ENCODE measurements around the gene SRCAP. TPM values are rescaled to one million over a fixed set of nuclear protein-coding genes. Genes with fewer than 3 reads are reported as not detected.

The SRCAP gene
- total and polyA plus RNA-seq, 7 donors, result 2.4 to 39.1 (median 14.3) TPM

DNA sequence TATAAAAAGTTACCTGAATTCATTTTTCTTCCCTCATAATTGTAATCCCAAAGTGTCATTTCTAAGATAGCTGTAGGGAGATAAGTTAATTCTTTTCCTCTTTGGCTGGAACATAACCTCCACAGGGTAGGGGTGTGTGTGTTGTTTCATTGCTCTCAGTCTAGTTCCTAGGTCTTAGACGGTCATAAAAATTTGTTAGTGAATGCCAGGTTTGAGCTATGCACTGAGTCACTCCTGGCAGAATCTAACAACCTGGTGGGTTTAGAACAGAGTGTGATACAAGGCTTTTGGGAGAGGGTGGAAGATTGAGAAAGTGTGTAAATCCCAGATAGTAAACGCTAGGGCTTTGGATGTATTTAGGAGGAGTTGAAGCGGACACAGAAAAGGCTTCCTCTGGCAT, 48.4 kb downstream of the SRCAP start:
- no peaks in the 10 kb centered on the region for H3K27me3 ChIP-seq
- no peak for DNase-seq
- peak overlapping the region; percentile 78 to 92 (median 83) for H3K27ac ChIP-seq
- WGBS, 2 donors, result 13 to 46% methylated on average over 3 of the region's 3 CpGs
- H3K36me3 ChIP-seq, result peaks cover 0 to 36% (median 7%) of the 10 kb centered on the region in 4 donors
- H3K4me3 ChIP-seq, result peak overlapping the region in 3 of 4 donors; percentile 79 to 99 (median 92)
- peaks cover 0 to 28% (median 18%) of the 10 kb centered on the region in 4 donors for H3K4me1 ChIP-seq
- TF ChIP-seq POLR2AphosphoS5 (IDR thresholded peaks at IDR 0.05), result no peak
- no peak for TF ChIP-seq CTCF (IDR thresholded peaks at IDR 0.05)
- TF ChIP-seq POLR2A (IDR thresholded peaks at IDR 0.05), result no peak
- no peak for TF ChIP-seq EP300 (IDR thresholded peaks at IDR 0.05)
- no peaks in the 10 kb centered on the region for H3K9me3 ChIP-seq
- intact Hi-C loops (cut with DNase I), result loop anchor here (5.0 kb wide), 1 partner anchor 50 kb away; the partner anchor contains the start of gene SRCAP

GRCh38 chr16:30747799-30748633, 49.0 kb downstream of the SRCAP start, which contains the start of gene PHKG2:
PHKG2 (plus strand) TSS chr16:30748425; CDS start chr16:30748821, 396 bp downstream.
- Histone ChIP-seq H3K27ac (peak within 1 kb of the TSS; percentile 78 to 92 (median 84)), H3K4me1 (peaks cover 0 to 27% (median 15%) of the 10 kb centered on the region in 4 donors), H3K36me3 (peaks cover 0 to 42% (median 7%) of the 10 kb centered on the region in 4 donors), H3K27me3 (no peaks in the 10 kb centered on the region), H3K4me3 (peak within 1 kb of the TSS; percentile 79 to 99 (median 93)), H3K9me3 (no peaks in the 10 kb centered on the region)
- WGBS, 2 donors, result 1 to 3% methylated on average over 60 of the region's 60 CpGs
- TF ChIP-seq POLR2A (IDR thresholded peaks at IDR 0.05), result peak; percentile 21 to 37
- TF ChIP-seq POLR2AphosphoS5 (IDR thresholded peaks at IDR 0.05), result peak; percentile 30 to 84 (median 78)
- TF ChIP-seq CTCF (IDR thresholded peaks at IDR 0.05), result no peak
- intact Hi-C loops (cut with DNase I), result loop anchor here (2.0 to 5.0 kb wide), 2 partner anchors 15 to 51 kb away; partner anchors contain the start of genes CFAP119, RNF40 and SRCAP
- DNase-seq, result peak; percentile 100

DNA sequence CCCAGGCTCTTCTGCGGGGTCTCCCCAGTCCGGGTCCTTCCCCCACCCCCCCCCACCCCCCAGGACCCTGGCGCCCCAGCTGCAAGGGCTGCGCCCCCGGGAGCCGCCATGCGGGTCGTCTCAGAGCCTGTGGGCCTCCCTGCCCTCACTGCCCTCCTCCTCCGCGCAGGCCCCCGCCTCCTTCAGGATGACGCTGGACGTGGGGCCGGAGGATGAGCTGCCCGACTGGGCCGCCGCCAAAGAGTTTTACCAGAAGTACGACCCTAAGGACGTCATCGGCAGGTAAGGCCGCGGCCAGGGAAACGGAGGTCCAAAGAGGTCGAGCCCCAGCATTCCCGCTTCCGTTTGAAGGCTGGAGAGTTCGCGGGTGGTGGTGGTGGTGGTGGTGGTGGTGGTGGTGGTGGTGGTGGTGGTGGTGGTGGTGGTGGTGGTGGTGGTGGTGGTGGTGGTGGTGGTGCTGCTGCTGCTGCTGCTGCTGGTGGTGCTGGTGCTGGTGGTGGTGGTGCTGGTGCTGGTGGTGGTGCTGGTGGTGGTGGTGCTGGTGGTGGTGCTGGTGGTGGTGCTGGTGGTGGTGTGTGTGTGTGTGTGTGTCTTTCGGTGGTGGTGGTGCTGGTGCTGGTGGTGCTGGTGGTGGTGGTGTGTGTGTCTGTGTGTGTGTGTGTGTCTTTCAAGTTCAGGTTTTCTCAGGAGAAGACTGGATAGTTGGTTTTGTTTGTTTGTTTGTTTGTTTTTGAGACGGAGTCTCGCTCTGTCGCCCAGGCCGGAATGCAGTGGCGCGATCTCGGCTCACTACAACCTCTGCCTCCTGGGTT, 49.9 kb downstream of the SRCAP start:
- Histone ChIP-seq H3K4me1 (peaks cover 0 to 27% (median 15%) of the 10 kb centered on the region in 4 donors), H3K36me3 (peaks cover 0 to 48% (median 9%) of the 10 kb centered on the region in 4 donors), H3K9me3 (no peaks in the 10 kb centered on the region), H3K27ac (peak overlapping the region; percentile 78 to 92 (median 84)), H3K4me3 (peak overlapping the region; percentile 79 to 99 (median 93)), H3K27me3 (no peaks in the 10 kb centered on the region)
- intact Hi-C loops (cut with DNase I), result loop anchor here (2.0 to 5.0 kb wide), 2 partner anchors 14 to 52 kb away; partner anchors contain the start of genes CFAP119, RNF40 and SRCAP
- WGBS, 2 donors, result 13 to 17% methylated on average over 36 of the region's 36 CpGs
- TF ChIP-seq POLR2AphosphoS5 (IDR thresholded peaks at IDR 0.05) (no peak), POLR2A (IDR thresholded peaks at IDR 0.05) (no peak), EP300 (IDR thresholded peaks at IDR 0.05) (no peak), CTCF (IDR thresholded peaks at IDR 0.05) (no peak)
- peak; percentile 83 for DNase-seq

DNA sequence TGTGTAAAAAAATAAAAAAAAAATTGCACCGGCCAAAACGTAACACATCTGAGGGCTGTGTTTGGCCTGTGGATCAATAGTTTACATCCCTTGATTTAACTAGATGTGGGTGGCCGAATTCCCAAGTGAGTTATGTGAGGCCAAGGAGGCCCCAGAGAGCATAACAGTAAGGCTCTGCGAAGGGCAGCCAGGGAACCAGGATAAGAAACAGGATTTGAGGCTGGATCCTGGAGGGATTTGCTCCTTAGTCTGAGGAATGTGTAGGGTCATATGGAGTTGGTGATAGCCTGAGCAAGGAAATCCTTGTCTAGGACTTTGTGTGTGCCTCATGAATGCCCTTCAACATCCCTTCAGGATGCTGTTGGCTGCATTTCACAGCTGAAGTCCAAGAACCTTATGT, 51.2 kb downstream of the SRCAP start:
- H3K27ac ChIP-seq, result no peak overlapping the region
- H3K4me1 ChIP-seq, result peaks cover 0 to 27% (median 15%) of the 10 kb centered on the region in 4 donors
- H3K27me3 ChIP-seq, result no peaks in the 10 kb centered on the region
- WGBS, 2 donors, result 87 to 92% methylated on average over 4 of the region's 4 CpGs
- TF ChIP-seq CTCF (IDR thresholded peaks at IDR 0.05), result no peak
- no peak for TF ChIP-seq EP300 (IDR thresholded peaks at IDR 0.05)
- no peak for TF ChIP-seq POLR2AphosphoS5 (IDR thresholded peaks at IDR 0.05)
- TF ChIP-seq POLR2A (IDR thresholded peaks at IDR 0.05), result no peak
- DNase-seq, result no peak
- H3K36me3 ChIP-seq, result peaks cover 0 to 48% (median 16%) of the 10 kb centered on the region in 4 donors
- intact Hi-C loops (cut with DNase I), result no loop called here
- no peaks in the 10 kb centered on the region for H3K9me3 ChIP-seq
- no peak overlapping the region for H3K4me3 ChIP-seq

Measured in sigmoid colon (tissue), 7 donors.